GM19328 (cell line): Measurements from ENCODE around the gene SLC37A1.

Experiments
- ATAC-seq: cut with Tn5 transposase; IDR thresholded peaks from one replicate; pipeline ENCODE4 v1.9.1; 2021; ENCODE audit warnings: mild to moderate bottlenecking, moderate library complexity; ENCODE audit not compliant: unreplicated experiment

Gene SLC37A1

GRCh38 chr21:42558846-42559245 lies 45.2 kb downstream of the SLC37A1 start:
- no peak for ATAC-seq

GRCh38 chr21:42559326-42559725 lies 45.7 kb downstream of the SLC37A1 start:
- ATAC-seq: no peak

DNA sequence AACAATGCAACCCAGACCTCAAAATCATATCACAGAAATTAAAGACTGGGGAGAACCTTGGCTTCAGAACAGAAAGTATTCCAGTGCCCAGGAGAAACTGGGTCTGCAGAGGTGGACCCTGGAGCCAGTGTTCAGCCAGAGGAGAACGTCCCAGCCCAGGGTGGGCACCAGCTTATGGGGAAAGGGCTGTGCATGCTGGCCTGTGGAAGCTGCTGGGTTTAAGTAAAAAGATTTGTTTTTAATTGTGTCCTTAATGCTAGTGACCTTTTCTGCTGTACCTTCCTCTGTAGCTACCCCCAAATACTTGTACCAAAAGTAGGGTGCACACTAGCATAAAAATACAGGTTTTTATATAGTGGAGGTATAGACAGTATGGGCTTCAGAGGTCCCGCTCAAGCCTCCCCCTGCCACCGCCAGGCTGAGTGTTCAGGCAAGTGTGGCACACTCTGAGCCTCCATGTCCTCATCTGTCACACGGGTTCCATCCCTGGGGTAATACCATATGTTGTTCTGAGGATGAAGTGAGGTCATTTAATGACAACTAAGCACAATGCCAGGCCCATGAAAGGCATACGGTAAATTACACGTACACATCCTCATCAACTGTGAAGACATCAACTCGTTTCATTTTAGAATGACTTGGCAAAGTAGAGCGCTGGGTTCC lies 47.0 kb downstream of the SLC37A1 start:
- ATAC-seq: no peak

- no peak for ATAC-seq
Measured at GRCh38 chr21:42561762-42562650, 48.4 kb downstream of the SLC37A1 start.

DNA sequence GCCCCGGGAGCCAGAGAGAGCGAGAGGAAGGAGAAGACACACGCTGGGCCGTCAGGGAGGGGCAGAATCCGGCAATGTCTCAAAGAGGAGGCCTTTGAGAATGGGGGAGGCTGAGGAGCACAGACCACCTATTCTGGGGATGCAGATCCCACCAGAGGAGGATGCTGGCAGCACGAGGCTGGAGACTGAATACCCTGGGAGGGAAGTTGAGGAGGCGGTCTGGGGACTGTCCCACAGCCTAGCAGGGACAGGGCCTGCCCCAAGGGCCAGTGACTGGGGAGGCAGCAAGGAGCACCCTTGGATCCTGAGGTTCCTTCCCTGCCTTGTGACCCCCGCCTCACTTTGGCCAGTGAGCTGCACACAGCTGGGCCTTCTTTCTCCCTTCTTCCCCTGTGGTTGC lies 49.2 kb downstream of the SLC37A1 start:
- no peak for ATAC-seq

- no peak for ATAC-seq
Measured at GRCh38 chr21:42563261-42563660, 49.6 kb downstream of the SLC37A1 start.

DNA sequence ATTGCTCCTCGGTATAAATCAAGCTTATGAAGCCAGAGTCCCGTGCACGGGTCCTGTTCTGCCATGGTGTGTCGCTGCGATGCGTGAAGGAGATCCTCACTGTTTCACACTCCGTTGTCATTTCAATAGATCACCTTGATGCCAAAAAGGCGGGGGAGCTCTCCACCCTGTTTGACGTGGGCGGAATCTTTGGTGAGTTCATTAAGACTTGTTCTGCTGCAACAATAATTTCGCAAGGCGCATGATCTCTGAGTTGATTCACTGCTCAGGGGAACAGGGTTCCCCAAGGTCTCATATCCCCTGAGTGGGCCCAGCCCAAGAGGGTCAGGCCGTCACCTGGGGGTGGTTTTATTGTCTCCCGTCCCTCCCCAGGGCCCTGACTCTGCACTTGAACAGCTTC lies 50.0 kb downstream of the SLC37A1 start:
- ATAC-seq: no peak

DNA sequence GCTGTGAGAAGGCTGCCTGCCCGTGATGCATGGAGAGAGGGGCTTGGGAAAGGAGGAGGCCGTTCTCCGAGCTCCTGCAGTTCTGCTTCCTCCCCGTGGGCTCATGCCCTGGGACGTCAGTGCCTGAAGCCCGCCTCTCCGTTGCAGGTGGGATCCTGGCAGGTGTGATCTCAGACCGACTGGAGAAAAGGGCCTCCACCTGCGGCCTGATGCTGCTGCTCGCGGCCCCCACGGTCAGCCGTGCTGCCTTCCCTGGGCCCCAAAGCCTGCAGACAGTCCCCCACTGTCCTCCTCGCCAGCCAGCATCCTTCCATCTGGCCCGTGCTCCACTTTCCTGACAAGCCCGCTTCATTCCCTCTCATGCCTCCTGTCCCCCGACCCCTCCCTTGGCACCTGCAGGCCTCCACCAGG lies 50.9 kb downstream of the SLC37A1 start:
- no peak for ATAC-seq

DNA sequence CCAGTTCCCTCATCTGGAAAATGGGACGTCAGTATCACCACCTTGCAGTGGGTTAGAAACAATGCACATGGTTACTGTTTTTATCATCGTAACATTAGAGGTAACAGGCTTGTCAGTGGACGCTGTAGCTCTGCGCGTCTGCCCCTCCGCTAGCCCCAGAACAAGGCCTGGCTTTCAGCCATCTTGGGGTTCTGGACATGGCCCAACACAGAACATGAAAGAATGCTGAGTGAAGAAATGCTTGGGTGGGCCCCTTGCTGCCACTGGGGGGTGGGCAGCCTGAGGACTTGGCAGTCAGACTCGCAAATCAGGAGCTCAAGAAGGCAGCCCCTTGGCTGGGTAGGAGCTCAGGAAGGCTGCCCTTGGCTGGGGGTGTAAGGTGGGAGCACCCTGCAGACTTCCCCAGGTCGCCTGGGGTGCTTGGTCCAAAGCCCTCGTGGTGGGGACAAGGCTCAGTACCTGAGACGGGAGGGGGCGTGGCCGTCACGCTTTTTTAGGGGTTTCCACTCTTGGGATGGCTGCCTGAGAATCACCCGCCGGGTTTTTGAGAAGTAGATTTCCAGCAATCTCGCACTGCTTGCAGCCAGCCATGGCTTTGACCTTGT lies 51.7 kb downstream of the SLC37A1 start:
- ATAC-seq: no peak

DNA sequence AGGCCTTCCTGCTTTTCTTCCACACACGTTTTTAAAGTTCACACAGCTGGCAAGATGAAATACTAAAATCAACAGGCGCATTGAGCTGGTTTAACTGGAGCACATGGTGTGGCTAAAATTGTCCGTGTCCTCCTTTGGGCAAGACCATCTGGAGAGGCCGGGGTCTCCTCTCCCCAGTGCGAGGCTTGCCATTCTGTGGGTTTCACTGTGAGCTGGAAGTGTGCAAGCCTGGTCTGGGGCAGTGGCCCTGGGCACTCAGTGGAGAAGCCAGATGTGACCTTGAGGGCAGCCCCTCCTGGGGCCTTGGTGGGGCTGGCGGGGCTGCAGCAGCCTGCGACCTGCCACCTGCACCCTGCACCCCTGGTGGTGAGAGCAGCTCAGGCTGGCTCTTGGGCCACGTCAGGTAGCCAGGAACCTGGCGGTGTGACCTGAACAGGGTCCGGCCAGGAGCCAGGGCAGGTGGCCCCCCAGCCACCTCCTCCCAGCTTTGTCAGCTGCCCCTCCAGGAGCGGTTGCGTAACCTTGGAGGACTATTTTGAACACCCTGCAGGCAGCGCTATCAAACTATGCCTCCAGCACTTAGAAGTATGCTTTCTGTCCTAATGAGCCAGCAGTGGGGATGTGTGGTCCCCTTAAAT lies 52.4 kb downstream of the SLC37A1 start:
- no peak for ATAC-seq

DNA sequence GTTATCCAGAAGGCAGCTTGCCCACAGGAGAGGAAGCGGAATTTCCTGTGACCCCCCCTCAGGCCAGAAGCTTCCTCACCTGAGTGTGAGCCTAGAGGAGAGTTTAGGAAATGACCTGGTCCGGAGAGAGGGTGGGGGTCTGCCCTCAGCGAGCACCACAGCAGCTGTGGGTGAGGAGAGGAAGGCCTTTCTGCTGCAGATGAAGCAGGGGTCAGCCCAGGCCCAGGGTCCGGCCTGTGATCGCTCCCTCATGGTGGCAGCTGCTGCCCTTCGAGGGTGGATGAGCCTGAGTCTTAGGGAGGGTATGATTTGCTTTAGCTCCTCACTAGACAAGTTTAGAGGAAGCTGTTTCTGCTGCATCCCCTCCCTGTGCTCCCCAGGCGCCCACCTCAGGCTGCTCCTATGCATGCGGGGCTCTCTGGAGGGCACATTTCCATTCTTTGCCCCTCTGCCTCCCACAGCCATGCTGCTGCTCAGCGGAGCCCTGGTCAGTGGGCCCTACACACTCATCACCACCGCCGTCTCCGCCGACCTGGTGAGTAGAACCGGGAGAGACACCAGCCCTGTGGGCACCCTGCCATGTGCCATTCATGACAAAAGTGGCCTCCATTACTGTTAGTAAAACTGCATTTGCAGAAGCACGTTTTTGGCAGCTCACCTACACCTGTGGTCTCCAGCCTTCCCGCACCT lies 53.0 kb downstream of the SLC37A1 start:
- no peak for ATAC-seq

DNA sequence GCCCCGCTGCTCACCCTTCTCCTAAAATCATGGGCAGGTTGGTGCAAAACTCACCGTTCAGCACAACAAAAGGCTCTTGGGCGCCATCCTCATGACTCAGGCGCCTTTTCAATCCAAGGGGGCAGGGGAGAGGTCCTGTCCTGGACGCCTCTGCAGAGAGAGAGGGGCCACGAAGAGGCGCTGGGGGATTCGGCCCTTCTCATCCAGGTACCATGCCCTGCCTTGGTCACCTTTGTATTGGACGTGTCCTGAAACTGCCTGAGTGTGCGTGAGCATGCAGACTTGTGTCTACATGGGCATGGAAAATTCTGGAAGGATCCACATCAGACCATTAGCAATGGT lies 53.5 kb downstream of the SLC37A1 start:
- ATAC-seq: no peak

GRCh38 chr21:42567861-42568260 lies 54.2 kb downstream of the SLC37A1 start:
- no peak for ATAC-seq

GRCh38 chr21:42568376-42568775 lies 54.7 kb downstream of the SLC37A1 start:
- ATAC-seq: no peak

- ATAC-seq: no peak
Measured at GRCh38 chr21:42568866-42569731, 55.4 kb downstream of the SLC37A1 start.

DNA sequence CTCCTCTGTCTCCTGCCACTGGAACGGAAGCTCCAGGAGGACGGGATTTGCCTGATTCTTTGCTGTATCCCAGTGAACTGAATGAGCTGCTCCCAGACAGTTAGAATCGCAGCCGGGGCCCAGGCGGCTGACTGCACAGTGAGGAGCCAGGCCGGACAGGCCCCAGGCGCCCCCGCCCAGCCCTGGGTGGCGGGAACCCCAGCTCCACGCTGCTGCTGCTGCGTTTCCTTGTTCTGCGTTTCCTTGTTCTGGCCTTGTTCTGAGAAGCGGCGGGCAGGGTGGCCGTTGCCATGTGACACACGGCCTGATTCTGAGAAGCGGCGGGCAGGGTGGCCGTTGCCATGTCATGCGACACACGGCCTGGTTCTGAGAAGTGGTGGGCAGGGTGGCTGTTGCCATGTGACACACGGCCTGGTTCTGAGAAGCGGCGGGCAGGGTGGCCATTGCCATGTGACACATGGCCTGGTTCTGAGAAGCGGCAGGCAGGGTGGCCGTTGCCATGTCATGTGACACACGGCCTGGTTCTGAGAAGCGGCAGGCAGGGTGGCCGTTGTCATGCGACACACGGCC lies 56.2 kb downstream of the SLC37A1 start:
- no peak for ATAC-seq

GRCh38 chr21:42570362-42570761 lies 56.7 kb downstream of the SLC37A1 start:
- no peak for ATAC-seq

DNA sequence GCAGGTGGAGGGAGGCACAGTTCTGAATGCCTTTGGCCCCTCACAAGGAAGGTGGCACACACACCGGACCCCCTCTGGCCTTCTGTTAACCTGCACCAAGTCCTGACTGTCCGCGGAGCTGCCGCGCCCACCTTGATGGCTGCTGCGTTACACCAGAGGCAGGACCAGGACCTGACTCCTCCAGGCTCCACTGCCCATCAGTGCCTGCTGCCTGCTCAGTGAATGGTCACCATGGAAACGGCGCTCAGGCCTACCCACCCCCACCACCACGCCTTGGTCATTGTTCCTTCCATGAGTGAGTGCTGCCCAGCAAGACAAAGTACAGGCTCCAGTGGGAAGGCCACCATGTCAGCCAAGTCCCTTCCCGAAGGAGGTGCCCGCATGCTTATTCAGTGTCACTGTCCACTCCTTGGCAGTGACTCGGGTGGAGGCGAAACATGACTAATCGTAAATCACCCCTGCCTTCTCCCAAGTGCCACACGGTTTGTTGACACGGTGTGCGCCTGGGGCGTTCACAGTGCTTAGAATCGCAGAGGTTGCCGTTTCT lies 57.3 kb downstream of the SLC37A1 start:
- no peak for ATAC-seq

GRCh38 chr21:42571391-42572150 lies 57.9 kb downstream of the SLC37A1 start:
- ATAC-seq: no peak
